Esophagus muscularis mucosa (tissue), 4 donors: ENCODE results near the gene KCNAB1.

Experiments
- EP300 ChIP-seq: sonication (generic); formaldehyde crosslinking; IDR thresholded peaks from one replicate; pipeline ENCODE4 v1.6.1; 2017; ENCODE audit warnings: antibody characterized with exemption
- POLR2A ChIP-seq: fragments of 450-650 bp; IDR thresholded peaks from one replicate; pipeline ENCODE4 v1.6.1; 2017; ENCODE audit warnings: antibody characterized with exemption, moderate library complexity, mild to moderate bottlenecking, low read depth
- POLR2AphosphoS5 ChIP-seq, 2 donors: sonication (generic); formaldehyde crosslinking; IDR thresholded peaks; one replicate each; pipeline ENCODE4 v1.6.1; 2017; ENCODE audit warnings: antibody characterized with exemption in 2 of 2
- TF ChIP-seq, protein P1 (sequence below), 3 experiments: fragments of 200-600 bp in 2 of 3; fragments of 450-650 bp in 1 of 3; sonication (generic) in 2 of 3; IDR thresholded peaks; one replicate each; pipeline ENCODE4 v1.5.1; 2017 to 2019; ENCODE audit warnings: antibody characterized with exemption in 3 of 3, mild to moderate bottlenecking in 2 of 3, moderate library complexity in 1 of 3

DNA sequence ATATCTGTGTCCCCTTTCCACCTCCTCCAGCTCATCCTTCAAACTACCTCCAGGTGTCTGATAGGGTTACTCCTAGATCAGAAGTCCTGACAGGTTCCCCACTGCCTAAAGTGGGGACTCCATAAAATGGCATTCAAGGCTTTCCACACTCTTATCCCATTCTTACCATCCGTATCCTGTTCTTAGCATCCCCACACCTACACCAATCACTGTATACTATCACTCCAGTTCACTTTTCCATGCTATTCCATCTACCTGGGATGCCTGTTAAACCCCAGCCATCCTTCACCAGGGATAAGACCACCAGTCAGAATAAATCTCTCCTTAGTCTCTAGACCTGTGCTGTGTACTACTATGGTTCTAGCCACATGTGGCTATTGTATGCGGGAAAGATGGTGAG, 415.4 kb downstream of the KCNAB1 start:
- TF ChIP-seq, protein P1, sequence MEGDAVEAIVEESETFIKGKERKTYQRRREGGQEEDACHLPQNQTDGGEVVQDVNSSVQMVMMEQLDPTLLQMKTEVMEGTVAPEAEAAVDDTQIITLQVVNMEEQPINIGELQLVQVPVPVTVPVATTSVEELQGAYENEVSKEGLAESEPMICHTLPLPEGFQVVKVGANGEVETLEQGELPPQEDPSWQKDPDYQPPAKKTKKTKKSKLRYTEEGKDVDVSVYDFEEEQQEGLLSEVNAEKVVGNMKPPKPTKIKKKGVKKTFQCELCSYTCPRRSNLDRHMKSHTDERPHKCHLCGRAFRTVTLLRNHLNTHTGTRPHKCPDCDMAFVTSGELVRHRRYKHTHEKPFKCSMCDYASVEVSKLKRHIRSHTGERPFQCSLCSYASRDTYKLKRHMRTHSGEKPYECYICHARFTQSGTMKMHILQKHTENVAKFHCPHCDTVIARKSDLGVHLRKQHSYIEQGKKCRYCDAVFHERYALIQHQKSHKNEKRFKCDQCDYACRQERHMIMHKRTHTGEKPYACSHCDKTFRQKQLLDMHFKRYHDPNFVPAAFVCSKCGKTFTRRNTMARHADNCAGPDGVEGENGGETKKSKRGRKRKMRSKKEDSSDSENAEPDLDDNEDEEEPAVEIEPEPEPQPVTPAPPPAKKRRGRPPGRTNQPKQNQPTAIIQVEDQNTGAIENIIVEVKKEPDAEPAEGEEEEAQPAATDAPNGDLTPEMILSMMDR (IDR thresholded peaks at IDR 0.05) = no peak
- TF ChIP-seq POLR2A (no peak), POLR2AphosphoS5 (IDR thresholded peaks at IDR 0.05) (no peak), EP300 (no peak)
